HG02885 (cell line): Measurements from ENCODE around the gene CCS.
"Not testable (repeated sequence)": the region's sequence is repeated elsewhere in the genome, so short reads cannot be mapped to it uniquely, and the experiment has no call there.

Experiments
- ATAC-seq: cut with Tn5 transposase; IDR thresholded peaks from one replicate; pipeline ENCODE4 v1.9.1; 2021; ENCODE audit warnings: mild to moderate bottlenecking; ENCODE audit not compliant: unreplicated experiment, poor library complexity

Gene CCS, protein sequence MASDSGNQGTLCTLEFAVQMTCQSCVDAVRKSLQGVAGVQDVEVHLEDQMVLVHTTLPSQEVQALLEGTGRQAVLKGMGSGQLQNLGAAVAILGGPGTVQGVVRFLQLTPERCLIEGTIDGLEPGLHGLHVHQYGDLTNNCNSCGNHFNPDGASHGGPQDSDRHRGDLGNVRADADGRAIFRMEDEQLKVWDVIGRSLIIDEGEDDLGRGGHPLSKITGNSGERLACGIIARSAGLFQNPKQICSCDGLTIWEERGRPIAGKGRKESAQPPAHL

GRCh38 chr11:66592457-66593302 is at the start of gene CCS, which contains the start of gene CCDC87:
Gene CCS (plus strand): TSS chr11:66593185. CDS start chr11:66593262, 77 bp downstream.
Gene CCDC87 (minus strand): TSS chr11:66593063. CDS start chr11:66593015, 48 bp downstream.
- ATAC-seq, result peak; percentile 95

DNA sequence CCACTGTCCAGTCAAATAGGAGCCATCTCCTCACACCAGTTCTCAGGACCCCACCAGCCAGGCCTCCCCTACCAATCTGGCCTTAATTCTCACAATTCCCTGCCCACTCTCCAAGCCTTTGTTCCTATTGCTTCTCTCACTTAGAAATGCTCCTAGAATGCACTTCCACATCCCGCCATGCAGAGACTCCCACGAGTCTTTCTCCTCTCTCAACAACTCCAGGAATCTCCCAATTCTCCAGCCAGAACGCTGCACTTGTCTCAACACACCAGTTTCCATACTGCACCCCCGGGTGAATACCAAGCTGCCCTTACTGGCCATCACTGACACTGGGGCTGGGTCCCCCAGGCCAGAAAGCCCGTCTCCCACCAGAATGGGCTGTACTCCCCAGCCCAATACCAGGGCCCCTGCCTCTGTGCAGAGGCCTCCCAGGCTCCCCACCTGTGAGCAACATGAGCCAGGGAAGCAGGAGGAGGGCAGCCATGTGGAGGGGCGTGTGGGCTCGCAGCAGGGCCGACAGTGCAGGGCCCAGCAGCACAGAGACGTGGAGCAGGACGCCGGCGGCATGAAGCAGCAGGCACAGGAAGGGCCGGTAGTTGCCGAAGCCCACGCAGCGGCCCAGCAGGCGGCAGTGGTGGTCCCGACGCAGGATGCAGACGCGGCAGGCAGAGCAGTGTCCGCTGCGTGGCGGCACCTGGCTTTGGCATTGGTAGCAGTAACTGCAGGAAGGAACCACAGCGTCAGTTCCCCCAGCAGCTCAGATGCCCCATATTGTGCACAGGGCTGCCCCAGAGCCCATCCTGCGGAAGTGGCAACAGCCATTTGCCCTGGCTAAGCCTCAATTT is 49.5 kb upstream of the CCS start:
- no peak for ATAC-seq

- not testable (repeated sequence) for ATAC-seq
Observed at GRCh38 chr11:66544952-66545351, 48.0 kb upstream of the CCS start.

DNA sequence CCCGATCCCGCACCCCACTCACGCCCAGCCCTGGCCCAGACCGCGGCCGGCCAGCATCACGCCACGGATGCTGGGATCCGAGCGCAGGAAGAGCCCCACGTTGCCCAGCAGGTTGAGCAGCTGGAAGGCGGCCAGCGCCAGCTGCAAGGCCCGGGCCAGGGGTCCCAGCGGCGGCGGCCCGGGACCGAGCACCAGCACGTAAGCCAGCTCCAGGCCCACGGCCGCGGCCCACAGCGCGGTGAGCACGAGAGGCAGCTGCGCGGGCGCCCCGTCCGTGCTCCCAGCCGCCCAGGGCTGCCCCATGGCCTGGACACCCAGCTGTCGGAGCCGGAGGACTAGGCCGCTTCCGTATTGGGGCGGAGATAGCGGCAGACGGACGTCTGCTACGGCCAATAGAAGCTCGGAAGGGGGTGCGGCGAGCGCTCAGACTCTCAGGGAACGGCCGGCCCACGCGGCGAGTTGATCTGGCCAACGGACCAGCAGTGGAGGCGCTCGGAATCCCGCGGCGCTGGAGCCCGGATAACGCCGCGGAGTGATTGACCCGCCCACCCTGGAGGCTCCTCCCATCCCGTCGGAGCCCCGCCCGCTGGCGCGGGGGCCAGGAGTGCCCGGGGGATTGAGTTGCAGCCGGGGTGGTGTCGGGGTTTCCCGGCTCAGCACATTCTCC is 47.2 kb upstream of the CCS start, which contains the start of gene ZDHHC24:
Gene ZDHHC24, minus strand, starts transcription at position 348 of the 667 bp plus-strand sequence. Its CDS starts 45 bp downstream, at position 303.
- ATAC-seq, result peak; percentile 85

- ATAC-seq, result no peak
Observed at GRCh38 chr11:66546368-66546965, 46.5 kb upstream of the CCS start, which contains the start of gene ACTN3. Gene ACTN3 (plus strand): TSS chr11:66546903. CDS start chr11:66546938, 35 bp downstream.

GRCh38 chr11:66546966-66547661 is 45.9 kb upstream of the CCS start:
- no peak for ATAC-seq

DNA sequence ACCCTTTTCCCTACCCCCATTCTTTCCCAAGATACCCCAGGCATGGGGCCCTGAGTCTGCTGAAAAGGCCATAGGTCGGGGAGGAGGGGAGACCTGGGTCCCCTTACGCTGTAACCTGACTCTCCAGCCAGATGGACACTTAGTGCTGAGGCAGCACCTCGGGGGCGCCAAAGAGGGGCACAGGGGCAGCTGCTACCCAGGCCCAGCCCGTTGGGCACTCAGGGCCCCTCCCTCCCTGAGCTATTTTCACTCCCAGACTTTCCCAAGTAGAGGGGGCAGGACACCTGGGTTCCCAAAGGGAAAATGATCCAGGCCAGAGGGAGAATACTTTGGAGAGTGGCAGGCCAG is 45.3 kb upstream of the CCS start:
- ATAC-seq, result no peak

GRCh38 chr11:66548041-66548440 is 44.9 kb upstream of the CCS start:
- ATAC-seq, result no peak

DNA sequence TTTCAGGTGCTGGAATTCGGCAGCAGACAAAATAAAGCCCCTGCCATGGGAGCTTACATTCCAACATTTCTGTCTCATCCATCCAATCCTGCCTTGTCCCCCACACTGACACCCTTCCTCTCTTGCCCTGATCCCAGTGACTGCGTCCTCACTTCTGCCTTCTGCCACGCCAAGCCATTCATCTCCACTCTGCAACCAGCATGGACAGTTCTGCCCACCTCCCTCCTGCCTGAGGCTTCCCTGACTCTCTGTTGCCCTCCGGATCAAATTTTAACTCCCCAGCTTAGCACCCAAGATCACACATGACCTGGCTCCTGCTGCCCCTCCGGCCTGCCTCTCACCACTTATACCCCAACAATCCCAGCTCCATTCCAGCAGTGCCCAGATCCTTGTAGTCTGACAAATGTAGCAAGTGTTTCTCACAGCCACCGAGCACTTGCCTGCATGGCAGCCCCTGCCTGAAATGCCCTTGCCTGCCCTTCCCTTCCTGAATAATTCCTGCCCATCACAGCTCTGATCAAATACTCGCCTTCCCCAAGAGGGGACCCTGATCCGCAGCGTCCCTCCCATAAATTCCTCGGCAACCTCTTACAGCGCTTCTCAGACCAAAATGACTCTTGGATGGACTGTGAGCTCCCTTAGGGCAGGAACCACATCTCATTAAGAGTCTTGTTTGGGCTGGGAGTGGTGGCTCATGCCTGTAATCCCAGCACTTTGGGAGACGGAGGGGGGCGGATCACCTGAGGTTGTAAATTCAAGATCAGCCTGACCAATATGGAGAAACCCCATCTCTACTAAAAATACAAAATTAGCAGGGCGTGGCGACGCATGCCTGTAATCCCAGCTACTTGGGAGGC is 44.0 kb upstream of the CCS start:
- ATAC-seq, result no peak

GRCh38 chr11:66549696-66550095 is 43.3 kb upstream of the CCS start:
- no peak for ATAC-seq

DNA sequence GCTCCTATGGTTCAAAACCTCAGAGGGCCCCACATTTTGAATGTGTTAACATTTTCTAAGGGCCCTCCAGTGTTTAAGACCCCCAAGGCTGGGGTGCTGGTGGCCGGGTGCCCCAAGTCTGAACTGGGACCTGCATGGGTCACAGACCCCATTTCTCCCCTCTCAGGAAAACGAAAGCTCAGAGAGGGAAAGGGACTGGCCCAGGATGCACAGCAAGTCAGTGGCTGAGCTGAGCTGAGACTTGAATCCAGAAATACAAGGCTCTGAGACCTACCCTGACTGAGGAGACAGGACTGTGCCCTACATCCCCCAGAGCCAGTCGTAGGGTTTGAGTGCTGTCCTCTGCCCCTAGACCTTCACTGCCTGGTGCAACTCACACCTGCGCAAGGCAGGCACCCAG is 42.1 kb upstream of the CCS start:
- ATAC-seq, result no peak

DNA sequence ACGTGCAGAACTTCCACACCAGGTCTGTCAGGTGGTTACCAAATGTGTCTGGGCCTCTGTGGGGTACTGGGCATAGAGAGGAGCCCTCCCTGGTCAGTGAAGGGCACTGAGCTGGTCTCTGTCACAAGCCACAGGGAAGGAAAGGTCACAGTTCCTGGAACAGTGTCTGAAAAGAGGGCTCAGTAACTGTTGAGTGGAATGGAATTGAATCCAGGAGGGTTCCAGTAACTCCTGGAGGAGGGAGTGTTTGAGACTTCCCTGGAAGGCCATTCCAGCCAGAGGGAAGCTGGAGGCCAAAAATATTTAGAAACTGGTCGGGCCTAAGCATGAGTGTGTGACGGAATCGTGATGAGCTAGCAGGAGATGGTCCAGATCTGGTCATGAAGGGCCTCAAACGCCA is 38.4 kb upstream of the CCS start:
- no peak for ATAC-seq

DNA sequence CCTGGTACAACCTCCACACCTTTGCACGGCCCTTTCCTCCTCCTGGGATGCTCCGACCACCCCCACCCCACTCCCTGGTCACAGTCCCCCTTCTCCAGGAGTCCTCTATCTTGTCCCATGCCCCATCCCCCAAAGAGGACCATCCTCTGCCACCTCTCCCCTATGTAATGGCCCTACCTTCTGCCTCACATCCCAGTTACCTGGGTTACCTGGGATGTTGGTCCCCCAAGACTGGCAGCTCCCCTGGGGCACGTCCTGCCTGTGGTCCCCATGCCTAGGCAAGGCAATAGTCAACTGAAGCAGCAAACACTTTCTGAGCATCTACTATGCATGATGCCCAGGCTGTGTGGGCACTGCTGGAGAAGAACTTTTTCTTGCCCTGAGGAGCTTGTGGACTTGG is 37.6 kb upstream of the CCS start:
- no peak for ATAC-seq

DNA sequence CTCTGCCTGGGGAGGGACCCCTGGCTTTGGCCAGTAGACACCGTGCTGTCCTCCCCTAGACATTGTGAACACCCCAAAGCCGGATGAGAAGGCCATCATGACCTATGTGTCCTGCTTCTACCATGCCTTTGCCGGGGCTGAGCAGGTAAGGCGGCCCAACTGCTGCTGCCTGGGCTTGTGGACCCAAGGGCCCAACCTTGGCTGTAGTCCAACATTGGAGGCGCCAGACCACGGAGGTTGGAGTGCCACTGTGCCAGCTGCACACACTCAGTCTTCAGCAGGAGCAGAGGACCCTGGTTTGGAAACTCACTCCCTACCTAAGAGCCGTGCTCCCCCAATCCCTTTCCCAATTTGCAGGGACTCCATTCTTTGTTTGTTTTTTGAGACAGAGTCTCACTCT is 36.9 kb upstream of the CCS start:
- no peak for ATAC-seq

DNA sequence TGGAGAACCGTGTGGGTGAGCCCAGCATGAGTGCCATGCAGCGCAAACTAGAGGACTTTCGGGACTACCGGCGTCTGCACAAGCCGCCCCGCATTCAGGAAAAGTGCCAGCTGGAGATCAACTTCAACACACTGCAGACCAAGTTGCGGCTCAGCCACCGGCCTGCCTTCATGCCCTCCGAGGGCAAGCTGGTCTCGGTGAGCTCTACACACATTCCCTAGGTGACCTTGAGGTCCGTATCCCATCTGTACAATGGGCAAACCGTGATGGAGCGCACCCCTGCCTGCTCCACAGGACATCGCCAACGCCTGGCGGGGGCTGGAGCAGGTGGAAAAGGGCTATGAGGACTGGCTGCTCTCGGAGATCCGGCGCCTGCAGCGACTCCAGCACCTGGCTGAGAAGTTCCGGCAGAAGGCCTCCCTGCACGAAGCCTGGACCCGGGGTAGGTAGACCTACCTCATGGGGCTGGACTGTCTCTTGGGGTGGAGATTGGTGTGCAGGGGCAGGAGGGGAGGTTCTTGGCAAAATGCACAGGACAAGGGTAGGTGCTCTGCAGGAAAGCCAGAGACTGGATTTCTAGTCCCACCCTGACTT is 35.2 kb upstream of the CCS start:
- no peak for ATAC-seq

GRCh38 chr11:66559142-66559865 is 33.7 kb upstream of the CCS start:
- ATAC-seq, result no peak
